Suprapubic skin (tissue), 4 donors: ENCODE results near the gene AZGP1.

Experiments used
- EP300 ChIP-seq: sonication (generic); formaldehyde crosslinking; IDR thresholded peaks from one replicate; pipeline ENCODE4 v1.6.1; 2017; ENCODE audit warnings: antibody characterized with exemption
- POLR2A ChIP-seq, 2 donors: fragments of 450-650 bp; IDR thresholded peaks; one replicate each; pipeline ENCODE4 v1.6.1; 2017; ENCODE audit warnings: antibody characterized with exemption in 2 of 2, mild to moderate bottlenecking in 2 of 2, moderate library complexity in 2 of 2
- POLR2AphosphoS5 ChIP-seq, 3 donors: sonication (generic); formaldehyde crosslinking; IDR thresholded peaks; one replicate each; pipeline ENCODE4 v1.6.1; 2017; ENCODE audit warnings: antibody characterized with exemption in 3 of 3
- TF ChIP-seq, protein P1 (sequence below), 2 donors: fragments of 200-600 bp in 1 of 2; fragments of 450-650 bp in 1 of 2; sonication (generic) in 1 of 2; IDR thresholded peaks; one replicate each; pipeline ENCODE4 v1.5.1; 2016 to 2019; ENCODE audit warnings: antibody characterized with exemption in 2 of 2, mild to moderate bottlenecking in 1 of 2, moderate library complexity in 1 of 2

DNA sequence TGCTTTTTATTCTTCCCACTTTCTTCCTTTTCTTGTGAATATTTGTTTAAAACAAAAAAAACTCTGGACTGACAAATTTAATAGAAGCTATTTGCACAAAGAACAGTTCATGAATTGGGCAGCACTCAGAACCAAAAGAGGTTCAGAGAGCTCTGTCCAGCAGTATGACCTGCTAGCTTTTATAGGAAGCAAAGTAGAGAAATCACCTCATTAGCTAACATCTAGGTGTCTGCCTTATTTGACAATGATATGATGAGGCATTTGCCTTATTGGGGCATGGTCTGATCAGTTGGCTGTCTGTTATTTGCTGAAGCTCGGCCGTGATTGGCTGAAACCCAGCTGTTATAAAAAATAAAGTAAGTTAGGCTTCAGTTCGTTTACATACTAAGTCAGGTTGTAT lies 55.7 kb downstream of the AZGP1 start:
- TF ChIP-seq POLR2AphosphoS5 (IDR thresholded peaks at IDR 0.05) (no peak), EP300 (no peak), POLR2A (IDR thresholded peaks at IDR 0.05) (no peak)
- TF ChIP-seq, protein P1, sequence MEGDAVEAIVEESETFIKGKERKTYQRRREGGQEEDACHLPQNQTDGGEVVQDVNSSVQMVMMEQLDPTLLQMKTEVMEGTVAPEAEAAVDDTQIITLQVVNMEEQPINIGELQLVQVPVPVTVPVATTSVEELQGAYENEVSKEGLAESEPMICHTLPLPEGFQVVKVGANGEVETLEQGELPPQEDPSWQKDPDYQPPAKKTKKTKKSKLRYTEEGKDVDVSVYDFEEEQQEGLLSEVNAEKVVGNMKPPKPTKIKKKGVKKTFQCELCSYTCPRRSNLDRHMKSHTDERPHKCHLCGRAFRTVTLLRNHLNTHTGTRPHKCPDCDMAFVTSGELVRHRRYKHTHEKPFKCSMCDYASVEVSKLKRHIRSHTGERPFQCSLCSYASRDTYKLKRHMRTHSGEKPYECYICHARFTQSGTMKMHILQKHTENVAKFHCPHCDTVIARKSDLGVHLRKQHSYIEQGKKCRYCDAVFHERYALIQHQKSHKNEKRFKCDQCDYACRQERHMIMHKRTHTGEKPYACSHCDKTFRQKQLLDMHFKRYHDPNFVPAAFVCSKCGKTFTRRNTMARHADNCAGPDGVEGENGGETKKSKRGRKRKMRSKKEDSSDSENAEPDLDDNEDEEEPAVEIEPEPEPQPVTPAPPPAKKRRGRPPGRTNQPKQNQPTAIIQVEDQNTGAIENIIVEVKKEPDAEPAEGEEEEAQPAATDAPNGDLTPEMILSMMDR (IDR thresholded peaks at IDR 0.05): no peak
